Ureter (tissue), 1 donor: ENCODE measurements around the gene TMEM117. TPM values are rescaled to one million over a fixed set of nuclear protein-coding genes. Genes with fewer than 3 reads are reported as not detected.

ENCODE experiments used
- DNase-seq: peaks from one replicate; pipeline ENCODE4 v3.0.0-alpha.2; 2020; ENCODE audit warnings: low spot score
- total RNA-seq: library from RNA; stranded (reverse); gene quantifications from one replicate; pipeline ENCODE4 v1.2.4, GENCODE V29; 2023
- donor health status: DM: yes; HTN: yes; CAD: no.

The TMEM117 gene
- total RNA-seq, 1 donor from 2014 or later: 16.7 TPM

DNA sequence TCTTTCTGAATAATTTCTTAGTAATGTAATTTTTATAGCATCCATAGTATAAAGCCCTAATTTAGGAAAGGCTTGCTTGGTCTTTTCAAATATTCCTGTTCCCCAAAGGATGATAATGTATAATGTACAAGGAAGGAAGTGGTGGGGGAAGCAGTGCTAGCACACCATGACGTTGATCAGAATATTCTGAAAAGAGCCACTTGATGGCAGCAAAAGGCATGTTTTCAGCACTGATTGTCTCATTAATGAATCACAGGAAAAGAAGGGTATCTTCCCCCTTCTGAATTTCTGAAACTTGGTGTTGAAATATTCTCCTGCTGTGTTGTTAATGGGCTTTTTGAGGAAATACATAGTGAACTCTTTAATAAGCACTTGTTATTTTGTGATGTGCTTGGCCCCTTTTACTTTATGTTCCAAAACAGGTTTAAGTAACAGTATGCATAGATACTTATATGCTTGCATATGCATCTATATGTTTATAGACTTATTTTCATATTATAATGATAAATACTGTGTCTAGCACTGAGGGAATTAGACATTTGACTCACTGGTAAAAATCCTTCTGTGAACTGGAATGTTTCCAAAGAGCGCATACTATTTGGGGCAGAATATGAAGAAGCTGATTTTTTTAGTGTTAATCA is 122.0 kb downstream of the TMEM117 start:
- DNase-seq: no peak

DNA sequence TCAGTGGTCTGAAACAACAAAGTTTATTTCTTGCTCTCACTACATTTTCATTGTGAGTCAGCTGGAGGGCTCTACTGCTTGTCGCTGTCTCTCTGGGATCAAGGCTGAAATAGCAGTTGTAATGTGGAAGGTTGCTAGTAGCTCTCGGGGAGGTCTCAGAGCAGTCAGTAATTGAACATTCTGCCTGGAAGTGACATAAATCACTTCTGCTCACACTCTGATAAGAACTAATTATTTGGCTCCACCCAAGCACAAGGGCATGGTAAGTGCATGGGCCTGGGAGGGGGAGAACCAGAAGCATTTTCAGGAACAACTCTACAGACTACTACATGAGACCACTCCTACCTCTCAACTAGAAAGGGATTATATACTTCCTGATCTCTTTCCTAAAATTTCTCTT is 128.2 kb downstream of the TMEM117 start:
- no peak for DNase-seq

DNA sequence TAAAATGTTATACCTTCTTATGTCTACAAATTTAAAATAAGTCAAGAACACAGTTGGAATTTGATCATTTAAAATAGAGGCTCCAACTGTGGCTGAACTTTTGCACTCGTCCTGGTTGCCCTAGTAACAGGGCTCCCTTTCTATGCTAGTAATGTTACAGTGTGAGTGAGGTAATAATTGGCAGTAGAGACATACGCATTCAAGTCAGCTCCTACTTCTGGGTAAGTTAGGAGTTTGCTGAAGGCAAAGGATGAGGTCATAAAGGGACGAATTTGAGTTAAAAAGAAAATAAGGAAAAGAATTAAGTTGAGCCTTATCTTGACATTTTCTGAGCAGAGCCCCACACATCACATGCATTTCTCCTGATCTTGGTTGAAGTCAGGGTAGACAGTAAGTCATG is 129.1 kb downstream of the TMEM117 start:
- no peak for DNase-seq

DNA sequence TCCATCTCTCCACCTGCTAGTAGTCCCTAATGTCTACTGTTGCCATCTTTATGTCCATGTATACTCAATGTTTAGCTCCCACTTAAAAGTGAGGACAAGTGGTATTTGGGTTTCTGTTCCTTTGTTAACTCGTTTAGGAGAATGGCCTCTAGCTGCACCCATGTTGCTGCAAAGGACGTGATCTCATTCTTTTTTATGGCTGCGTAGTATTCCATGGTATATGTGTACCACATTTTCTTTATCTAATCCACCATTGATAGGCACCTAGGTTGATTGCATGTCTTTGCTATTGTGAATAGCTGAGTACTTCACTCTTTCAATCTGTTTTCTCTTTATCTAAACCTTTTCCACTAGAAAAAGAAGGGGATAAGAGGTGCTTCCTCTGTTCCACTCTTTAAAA is 130.0 kb downstream of the TMEM117 start:
- DNase-seq: no peak

GRCh38 chr12:43968736-43969135 is 132.9 kb downstream of the TMEM117 start:
- no peak for DNase-seq

DNA sequence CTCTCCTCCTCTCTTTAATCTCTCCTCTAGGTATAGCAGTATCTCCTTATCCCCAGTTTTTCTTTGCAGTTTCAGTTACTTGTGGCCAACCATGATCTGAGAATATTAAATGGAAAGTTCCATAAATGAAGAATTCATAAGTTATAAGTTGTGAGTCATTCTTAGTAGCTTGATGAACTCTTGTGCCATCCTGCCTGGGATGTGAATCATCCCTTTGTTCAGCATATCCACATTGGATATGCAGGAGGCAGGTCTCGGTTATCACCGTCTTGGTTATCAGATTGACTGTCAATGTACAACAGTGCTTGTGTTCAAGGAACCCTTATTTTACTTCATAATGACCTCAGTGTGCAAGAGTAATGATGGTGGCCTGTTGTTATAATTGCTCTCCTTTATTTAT is 134.0 kb downstream of the TMEM117 start:
- DNase-seq: no peak

GRCh38 chr12:43973385-43973784 is 137.5 kb downstream of the TMEM117 start:
- no peak for DNase-seq

DNA sequence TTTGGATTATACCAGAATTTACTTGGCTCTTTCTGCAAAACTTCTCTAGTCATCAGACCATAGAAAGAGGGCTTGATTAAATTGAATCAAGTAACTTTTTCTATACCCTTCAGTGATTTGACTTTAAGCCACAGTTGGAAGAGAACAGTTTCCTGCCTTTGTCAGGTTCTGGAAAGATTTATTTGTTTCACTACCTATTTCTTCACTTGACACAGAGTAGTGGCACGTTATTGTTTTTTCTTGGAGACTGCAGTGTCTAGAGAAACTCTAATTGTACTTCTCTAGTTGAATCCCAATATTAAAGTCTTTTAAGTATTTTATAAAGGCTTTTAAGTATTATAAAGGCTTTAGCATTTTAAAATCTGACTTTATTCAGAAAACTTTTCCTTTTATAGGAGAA is 138.1 kb downstream of the TMEM117 start:
- no peak for DNase-seq

- DNase-seq: no peak
These were observed 140.1 kb downstream of the TMEM117 start for GRCh38 chr12:43976027-43976426.

DNA sequence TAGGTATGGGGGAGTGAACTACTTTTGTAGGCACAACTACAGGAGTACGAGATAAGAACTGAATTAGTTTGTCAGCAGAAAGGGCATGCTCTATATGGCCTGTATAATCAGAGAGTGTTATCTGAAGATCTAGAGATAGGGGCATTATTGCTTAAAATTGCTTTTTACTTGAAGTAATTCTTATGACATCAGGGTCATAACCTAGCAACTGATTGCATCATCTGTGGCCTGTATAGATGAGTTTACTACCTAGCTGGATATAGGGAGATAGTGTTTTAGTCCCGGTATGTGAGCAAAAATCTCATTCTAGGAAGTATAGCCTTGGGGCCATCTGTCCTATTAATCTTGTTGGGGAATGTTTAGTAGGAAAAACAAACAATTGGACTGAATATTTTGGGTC is 142.7 kb downstream of the TMEM117 start:
- DNase-seq: no peak

GRCh38 chr12:43979450-43979849 is 143.6 kb downstream of the TMEM117 start:
- no peak for DNase-seq

DNA sequence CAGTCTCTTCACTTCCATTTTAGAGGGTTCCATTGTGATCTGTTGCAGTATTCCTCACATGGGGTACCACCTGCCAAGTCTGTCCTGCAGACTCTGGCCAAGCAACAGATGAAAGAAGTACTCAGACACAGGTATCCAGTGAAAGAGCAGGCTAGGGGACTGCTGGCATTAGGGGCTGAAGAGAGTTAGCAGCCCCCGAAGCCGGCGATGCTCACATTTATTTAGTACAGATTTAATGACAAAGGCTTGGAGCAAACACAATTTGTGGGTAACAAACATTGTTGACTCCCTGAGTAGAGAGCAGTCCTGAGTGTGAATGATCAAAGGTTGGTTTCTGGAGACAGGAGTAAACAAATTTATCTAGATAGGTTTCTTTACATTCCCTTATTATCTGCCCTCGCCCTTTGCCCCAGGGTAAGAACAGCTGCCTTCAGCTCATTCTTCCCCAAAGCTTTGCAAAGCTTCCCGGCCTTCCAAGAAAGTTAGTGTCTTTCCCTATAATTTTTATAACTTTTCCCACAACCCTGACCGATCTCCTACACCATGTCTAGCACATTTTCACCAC is 144.8 kb downstream of the TMEM117 start:
- no peak for DNase-seq

- no peak for DNase-seq
These were observed 145.8 kb downstream of the TMEM117 start for GRCh38 chr12:43981726-43982125.

- no peak for DNase-seq
These were observed 146.7 kb downstream of the TMEM117 start for GRCh38 chr12:43982544-43982943.

DNA sequence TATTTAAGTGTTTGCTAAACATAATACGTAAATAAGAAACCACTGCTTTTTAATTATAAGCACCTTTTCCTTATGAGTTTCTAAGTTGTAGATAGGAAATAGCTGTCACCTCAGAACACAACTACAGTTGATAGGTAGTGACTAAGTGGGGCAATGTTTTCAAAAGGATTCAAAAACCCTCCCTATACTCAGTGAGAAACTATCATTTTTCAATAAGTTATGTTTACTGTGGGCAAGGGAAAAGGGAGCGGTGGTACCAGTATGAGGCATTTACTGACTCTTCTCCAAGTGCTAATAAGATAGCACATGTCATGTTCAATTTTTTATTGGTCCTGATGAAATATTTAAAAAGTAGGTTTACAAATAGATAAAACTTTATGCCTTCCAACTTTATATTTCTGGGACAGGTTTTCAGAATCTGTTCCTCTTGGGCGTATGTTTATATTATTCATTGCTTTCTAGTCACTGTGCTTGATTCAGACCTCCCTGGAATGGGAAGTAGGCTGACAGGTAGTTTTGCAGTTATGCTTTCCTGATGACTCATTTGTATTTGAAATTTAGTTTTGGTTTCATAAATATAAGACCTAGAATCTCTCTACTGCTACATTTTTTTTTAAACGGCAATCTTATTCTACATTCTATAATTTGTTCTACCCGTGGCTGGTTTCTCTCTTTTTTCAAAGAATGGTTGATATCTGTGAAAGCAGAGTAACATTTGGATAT is 153.1 kb downstream of the TMEM117 start:
- DNase-seq: no peak

DNA sequence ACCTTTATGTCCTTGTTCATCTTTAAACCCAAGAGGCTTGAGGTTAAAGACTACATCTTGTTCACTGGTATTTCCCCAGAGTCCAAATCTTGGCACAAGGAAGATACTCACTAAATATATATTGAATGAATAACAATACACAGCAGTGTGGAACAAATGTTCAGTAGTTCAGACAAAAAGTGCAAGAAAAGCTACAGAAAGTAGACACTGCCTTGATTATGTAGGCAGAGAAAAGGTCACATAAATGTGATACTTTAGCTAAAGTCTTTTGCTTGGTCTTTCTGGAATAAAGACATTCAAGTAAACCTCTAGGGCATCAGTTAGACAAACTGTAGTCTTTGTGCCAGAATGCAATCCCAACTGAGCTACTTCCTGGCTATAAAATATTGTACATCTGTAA is 157.0 kb downstream of the TMEM117 start:
- DNase-seq: no peak

GRCh38 chr12:44000309-44000952 is 164.6 kb downstream of the TMEM117 start:
- DNase-seq: no peak

DNA sequence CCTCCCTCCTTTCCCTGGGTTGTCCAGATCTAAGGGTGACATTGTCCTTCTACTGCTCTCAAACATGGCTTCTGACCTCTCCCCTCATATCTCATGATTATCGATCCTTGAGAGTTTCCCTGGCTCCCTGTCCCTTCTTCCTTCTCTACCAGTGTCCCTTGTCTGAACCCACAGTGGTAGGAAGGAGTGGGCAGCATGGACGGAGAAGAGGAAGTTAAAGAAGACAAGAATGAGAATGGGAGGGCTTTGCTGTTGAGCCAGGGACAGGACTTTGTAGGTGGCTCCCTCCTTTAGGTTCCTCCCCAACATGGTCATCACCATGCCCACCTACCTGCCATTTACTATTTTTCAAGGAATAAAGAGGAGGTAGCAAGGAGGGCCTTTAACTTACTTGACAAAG is 166.7 kb downstream of the TMEM117 start:
- no peak for DNase-seq

DNA sequence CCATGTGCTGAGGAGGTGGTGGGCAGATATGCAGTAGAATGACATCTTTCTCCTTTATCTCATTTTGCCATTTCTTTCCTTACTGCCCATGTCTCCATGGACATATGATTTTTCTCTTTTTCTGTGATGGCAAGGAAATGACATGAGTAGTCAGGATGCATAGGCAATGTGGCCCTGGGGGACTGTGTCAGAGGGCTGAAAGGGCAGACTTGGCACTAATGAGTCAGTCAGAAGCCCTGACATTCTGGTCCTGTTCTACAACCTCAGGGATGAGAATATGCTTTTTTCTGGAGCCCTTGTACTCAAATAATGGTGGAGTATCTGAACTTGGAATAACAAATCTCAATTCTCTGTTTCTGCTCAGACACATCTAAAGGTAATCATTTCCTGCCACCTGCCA is 167.8 kb downstream of the TMEM117 start:
- DNase-seq: no peak

- DNase-seq: no peak
These were observed 179.6 kb downstream of the TMEM117 start for GRCh38 chr12:44015333-44015941.

DNA sequence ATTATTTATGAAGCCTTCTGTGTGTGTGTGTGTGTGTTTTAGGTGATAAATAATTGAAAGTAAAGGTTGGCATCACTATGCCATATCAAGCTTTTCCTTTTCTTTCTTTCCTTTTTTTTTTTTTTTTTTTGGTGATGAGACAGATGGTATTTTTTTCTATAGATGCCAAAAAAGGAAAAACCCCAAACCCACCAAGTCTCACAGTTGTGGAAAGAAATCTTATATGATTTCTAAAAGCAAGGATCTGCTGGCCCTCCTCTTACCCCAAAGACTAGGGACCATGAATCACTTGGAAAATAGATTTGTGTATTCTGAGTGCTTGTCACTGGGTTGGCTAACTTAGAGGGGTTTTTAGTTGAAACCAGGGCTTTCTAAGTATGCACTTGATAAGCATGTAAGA is 181.3 kb downstream of the TMEM117 start:
- no peak for DNase-seq

DNA sequence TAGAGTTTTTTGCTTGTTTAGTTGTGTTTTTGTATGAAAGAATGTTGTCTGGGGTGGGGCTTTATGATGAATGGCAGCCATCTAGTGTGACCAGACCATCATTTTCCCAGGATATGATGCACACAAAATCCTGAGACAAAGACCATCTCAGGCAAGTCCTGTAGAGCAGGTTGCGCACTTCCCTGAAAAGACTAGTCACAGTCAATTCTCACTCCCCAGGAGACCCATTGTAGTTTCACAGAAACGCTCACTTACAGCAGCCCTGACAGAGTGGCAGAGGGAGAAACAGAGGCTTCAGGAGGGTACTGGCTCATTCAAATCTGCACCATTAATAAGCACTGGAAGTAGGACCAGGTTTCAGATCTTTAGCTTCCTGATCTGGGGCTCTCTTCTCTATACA is 183.2 kb downstream of the TMEM117 start:
- no peak for DNase-seq
